Measurements from ENCODE around the gene CTXN1.
"Not testable (repeated sequence)": the region's sequence is repeated elsewhere in the genome, so short reads cannot be mapped to it uniquely, and the experiment has no call there.

CTXN1 gene

GRCh38 chr19:7961920-7962626 is 36.1 kb upstream of the CTXN1 start:
- Histone ChIP-seq H3K4me2 (ENCODE audit: low read depth, low read length, poor library complexity, severe bottlenecking) (no peak overlapping the region), H3K79me2 (ENCODE audit: insufficient read depth, low read length) (no peaks in the 10 kb centered on the region), H3K9ac (ENCODE audit: low read length) (no peak overlapping the region), H3K27me3 (ENCODE audit: low read length) (no peaks in the 10 kb centered on the region), H2AFZ (ENCODE audit: low read depth, low read length, severe bottlenecking) (no peak overlapping the region), H4K20me1 (ENCODE audit: low read depth, low read length) (peaks cover 5% of the 10 kb centered on the region; the same call in 1 of the 2 replicates), H3K27ac (ENCODE audit: low read depth, low read length) (no peak overlapping the region), H3K4me3 (ENCODE audit: insufficient read depth, low read length, poor library complexity, severe bottlenecking) (no peak overlapping the region), H3K9me3 (ENCODE audit: insufficient read depth, low read length) (no peaks in the 10 kb centered on the region), H3K36me3 (ENCODE audit: low read length) (peaks cover 10% of the 10 kb centered on the region; the same call in 1 of the 2 replicates), H3K9me2 (replicated peaks; ENCODE audit: insufficient read depth, low read length) (no peaks in the 10 kb centered on the region), H3F3A (ENCODE audit: insufficient read depth) (no peaks in the 10 kb centered on the region)
- TF ChIP-seq CTCF (IDR thresholded peaks at IDR 0.05; ENCODE audit: insufficient read depth, low read length, poor library complexity, severe bottlenecking) (no peak), EZH2phosphoT487 (conservative IDR thresholded peaks at IDR 0.05; ENCODE audit: low read length) (no peak)

GRCh38 chr19:7961082-7961481 is 35.1 kb upstream of the CTXN1 start:
- H3K4me2 ChIP-seq (ENCODE audit: low read depth, low read length, poor library complexity, severe bottlenecking); H3K9me3 ChIP-seq (ENCODE audit: insufficient read depth, low read length); H3K27me3 ChIP-seq (ENCODE audit: low read length); H3K27ac ChIP-seq (ENCODE audit: low read depth, low read length); H3K79me2 ChIP-seq (ENCODE audit: insufficient read depth, low read length); H4K20me1 ChIP-seq (ENCODE audit: low read depth, low read length); H3K9me2 ChIP-seq (replicated peaks; ENCODE audit: insufficient read depth, low read length); H3K4me3 ChIP-seq (ENCODE audit: insufficient read depth, low read length, poor library complexity, severe bottlenecking); H2AFZ ChIP-seq (ENCODE audit: low read depth, low read length, severe bottlenecking); H3K36me3 ChIP-seq (ENCODE audit: low read length); H3K9ac ChIP-seq (ENCODE audit: low read length); H3F3A ChIP-seq (ENCODE audit: insufficient read depth): not testable (repeated sequence)

GRCh38 chr19:7959211-7959610 is 33.3 kb upstream of the CTXN1 start:
- H3F3A ChIP-seq (ENCODE audit: insufficient read depth) = no peaks in the 10 kb centered on the region
- no peaks in the 10 kb centered on the region for H3K27me3 ChIP-seq (ENCODE audit: low read length)
- H3K36me3 ChIP-seq (ENCODE audit: low read length) = peaks cover 7% of the 10 kb centered on the region; the same call in 1 of the 2 replicates
- no peak overlapping the region for H3K27ac ChIP-seq (ENCODE audit: low read depth, low read length)
- TF ChIP-seq CTCF (IDR thresholded peaks at IDR 0.05; ENCODE audit: insufficient read depth, low read length, poor library complexity, severe bottlenecking) (no peak), EZH2phosphoT487 (conservative IDR thresholded peaks at IDR 0.05; ENCODE audit: low read length) (no peak)
- H3K9ac ChIP-seq (ENCODE audit: low read length) = no peak overlapping the region
- no peaks in the 10 kb centered on the region for H3K79me2 ChIP-seq (ENCODE audit: insufficient read depth, low read length)
- no peak overlapping the region for H3K4me3 ChIP-seq (ENCODE audit: insufficient read depth, low read length, poor library complexity, severe bottlenecking)
- H3K9me2 ChIP-seq (replicated peaks; ENCODE audit: insufficient read depth, low read length) = no peaks in the 10 kb centered on the region
- no peak overlapping the region for H2AFZ ChIP-seq (ENCODE audit: low read depth, low read length, severe bottlenecking)
- H3K4me2 ChIP-seq (ENCODE audit: low read depth, low read length, poor library complexity, severe bottlenecking) = no peak overlapping the region
- no peaks in the 10 kb centered on the region for H3K9me3 ChIP-seq (ENCODE audit: insufficient read depth, low read length)
- peaks cover 5% of the 10 kb centered on the region; the same call in 1 of the 2 replicates for H4K20me1 ChIP-seq (ENCODE audit: low read depth, low read length)

GRCh38 chr19:7955696-7956095 is 29.8 kb upstream of the CTXN1 start:
- Histone ChIP-seq H3K36me3 (ENCODE audit: low read length) (no peaks in the 10 kb centered on the region), H2AFZ (ENCODE audit: low read depth, low read length, severe bottlenecking) (no peak overlapping the region), H3K9me3 (ENCODE audit: insufficient read depth, low read length) (no peaks in the 10 kb centered on the region), H4K20me1 (ENCODE audit: low read depth, low read length) (peaks cover 5% of the 10 kb centered on the region; the same call in 1 of the 2 replicates), H3K79me2 (ENCODE audit: insufficient read depth, low read length) (no peaks in the 10 kb centered on the region), H3K4me2 (ENCODE audit: low read depth, low read length, poor library complexity, severe bottlenecking) (no peak overlapping the region), H3K27me3 (ENCODE audit: low read length) (no peaks in the 10 kb centered on the region), H3K4me3 (ENCODE audit: insufficient read depth, low read length, poor library complexity, severe bottlenecking) (no peak overlapping the region), H3K27ac (ENCODE audit: low read depth, low read length) (no peak overlapping the region), H3K9ac (ENCODE audit: low read length) (no peak overlapping the region), H3K9me2 (replicated peaks; ENCODE audit: insufficient read depth, low read length) (no peaks in the 10 kb centered on the region), H3F3A (ENCODE audit: insufficient read depth) (no peaks in the 10 kb centered on the region)
- TF ChIP-seq CTCF (IDR thresholded peaks at IDR 0.05; ENCODE audit: insufficient read depth, low read length, poor library complexity, severe bottlenecking) = no peak
- no peak for TF ChIP-seq EZH2phosphoT487 (conservative IDR thresholded peaks at IDR 0.05; ENCODE audit: low read length)
